ENCODE results near the gene ZNF668. TPM values are rescaled to one million over a fixed set of nuclear protein-coding genes. Genes with fewer than 3 reads are reported as not detected.

ZNF668 gene
- total RNA-seq, 4 donors from 2014 or later, result 7.9 to 17.9 (median 10.2) TPM

DNA sequence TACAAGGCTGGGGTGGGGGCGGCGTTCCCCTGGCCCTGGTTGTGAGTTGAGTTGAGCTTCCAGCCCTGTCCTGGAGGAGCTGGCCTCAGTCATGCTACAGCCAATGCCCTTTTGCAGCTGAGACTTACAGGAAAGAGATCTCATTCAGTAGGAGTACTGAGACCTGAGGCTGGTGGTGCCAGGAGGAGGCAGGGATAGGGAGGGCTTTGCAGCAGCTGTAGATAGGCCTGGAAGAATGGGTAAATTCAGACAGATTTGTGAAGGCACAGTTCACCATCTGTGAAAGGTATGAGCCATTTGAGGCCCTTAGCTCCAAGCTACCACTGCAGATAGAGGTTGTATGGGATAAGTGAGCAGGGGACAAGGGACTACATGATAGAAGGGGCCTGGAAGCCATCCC is 35.0 kb downstream of the ZNF668 start:
- Histone ChIP-seq H3K27me3 (no peaks in the 10 kb centered on the region), H3K27ac (no peak overlapping the region), H3K4me1 (peaks cover 5 to 15% (median 9%) of the 10 kb centered on the region in 4 donors), H3K4me3 (no peak overlapping the region), H3K36me3 (peaks cover 0 to 20% (median 8%) of the 10 kb centered on the region in 4 donors), H3K9me3 (no peaks in the 10 kb centered on the region)
- in situ Hi-C loops (cut with MboI; ENCODE audit: low pct_ligation_motif_present in 1 of 4, low pct_unique_long_range_greater_than_20kb in 1 of 4, low sequenced_read_pairs in 3 of 4) (no loop called here), intact Hi-C loops (cut with DNase I; ENCODE audit: low total_unique reads) (no loop called here)
- TF ChIP-seq POLR2A (IDR thresholded peaks at IDR 0.05) (no peak), POLR2AphosphoS5 (IDR thresholded peaks at IDR 0.05) (no peak), EP300 (IDR thresholded peaks at IDR 0.05; ENCODE audit: low read depth) (no peak)
- TF ChIP-seq, protein P1, sequence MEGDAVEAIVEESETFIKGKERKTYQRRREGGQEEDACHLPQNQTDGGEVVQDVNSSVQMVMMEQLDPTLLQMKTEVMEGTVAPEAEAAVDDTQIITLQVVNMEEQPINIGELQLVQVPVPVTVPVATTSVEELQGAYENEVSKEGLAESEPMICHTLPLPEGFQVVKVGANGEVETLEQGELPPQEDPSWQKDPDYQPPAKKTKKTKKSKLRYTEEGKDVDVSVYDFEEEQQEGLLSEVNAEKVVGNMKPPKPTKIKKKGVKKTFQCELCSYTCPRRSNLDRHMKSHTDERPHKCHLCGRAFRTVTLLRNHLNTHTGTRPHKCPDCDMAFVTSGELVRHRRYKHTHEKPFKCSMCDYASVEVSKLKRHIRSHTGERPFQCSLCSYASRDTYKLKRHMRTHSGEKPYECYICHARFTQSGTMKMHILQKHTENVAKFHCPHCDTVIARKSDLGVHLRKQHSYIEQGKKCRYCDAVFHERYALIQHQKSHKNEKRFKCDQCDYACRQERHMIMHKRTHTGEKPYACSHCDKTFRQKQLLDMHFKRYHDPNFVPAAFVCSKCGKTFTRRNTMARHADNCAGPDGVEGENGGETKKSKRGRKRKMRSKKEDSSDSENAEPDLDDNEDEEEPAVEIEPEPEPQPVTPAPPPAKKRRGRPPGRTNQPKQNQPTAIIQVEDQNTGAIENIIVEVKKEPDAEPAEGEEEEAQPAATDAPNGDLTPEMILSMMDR (IDR thresholded peaks at IDR 0.05), result no peak
- WGBS, 2 donors (ENCODE audit: low coverage in 1 of 2), result 100% methylated on average over 2 of the region's 2 CpGs; no CpG with 5 or more reads in 1 of the 2 donors
- DNase-seq, result no peak

DNA sequence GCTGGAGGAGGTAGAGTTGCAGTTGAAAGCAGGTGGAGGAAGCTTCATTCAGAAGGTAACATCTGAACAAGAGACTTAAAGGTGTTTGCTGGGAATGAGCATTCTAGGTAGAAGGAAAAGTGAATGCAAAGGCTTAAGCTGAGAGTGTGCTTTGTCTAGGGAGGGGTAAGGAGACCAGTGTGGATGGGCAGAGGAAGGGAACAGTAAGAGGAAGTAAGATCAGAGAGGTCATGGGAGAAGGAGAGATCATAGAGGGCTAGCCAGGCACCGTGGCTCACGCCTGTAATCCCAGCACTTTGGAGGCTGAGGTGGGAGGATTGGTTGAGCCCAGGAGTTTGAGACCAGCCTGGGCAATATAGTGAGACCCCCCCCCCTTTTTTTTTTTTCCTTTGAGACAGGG is 37.3 kb downstream of the ZNF668 start:
- in situ Hi-C loops (cut with MboI; ENCODE audit: low pct_ligation_motif_present in 1 of 4, low pct_unique_long_range_greater_than_20kb in 1 of 4, low sequenced_read_pairs in 3 of 4) (no loop called here), intact Hi-C loops (cut with DNase I; ENCODE audit: low total_unique reads) (no loop called here)
- Histone ChIP-seq H3K4me3 (no peak overlapping the region), H3K27ac (no peak overlapping the region), H3K36me3 (peaks cover 0 to 20% (median 8%) of the 10 kb centered on the region in 4 donors), H3K27me3 (no peaks in the 10 kb centered on the region), H3K9me3 (no peaks in the 10 kb centered on the region), H3K4me1 (peaks cover 5 to 22% (median 15%) of the 10 kb centered on the region in 4 donors)
- WGBS, 2 donors (ENCODE audit: low coverage in 1 of 2), result 56 to 80% methylated on average over 2 of the region's 2 CpGs
- no peak for DNase-seq
- no peak for TF ChIP-seq POLR2A (IDR thresholded peaks at IDR 0.05)
- TF ChIP-seq POLR2AphosphoS5 (IDR thresholded peaks at IDR 0.05), result no peak
- TF ChIP-seq EP300 (IDR thresholded peaks at IDR 0.05; ENCODE audit: low read depth), result no peak
- TF ChIP-seq, protein P1 (IDR thresholded peaks at IDR 0.05), result no peak

DNA sequence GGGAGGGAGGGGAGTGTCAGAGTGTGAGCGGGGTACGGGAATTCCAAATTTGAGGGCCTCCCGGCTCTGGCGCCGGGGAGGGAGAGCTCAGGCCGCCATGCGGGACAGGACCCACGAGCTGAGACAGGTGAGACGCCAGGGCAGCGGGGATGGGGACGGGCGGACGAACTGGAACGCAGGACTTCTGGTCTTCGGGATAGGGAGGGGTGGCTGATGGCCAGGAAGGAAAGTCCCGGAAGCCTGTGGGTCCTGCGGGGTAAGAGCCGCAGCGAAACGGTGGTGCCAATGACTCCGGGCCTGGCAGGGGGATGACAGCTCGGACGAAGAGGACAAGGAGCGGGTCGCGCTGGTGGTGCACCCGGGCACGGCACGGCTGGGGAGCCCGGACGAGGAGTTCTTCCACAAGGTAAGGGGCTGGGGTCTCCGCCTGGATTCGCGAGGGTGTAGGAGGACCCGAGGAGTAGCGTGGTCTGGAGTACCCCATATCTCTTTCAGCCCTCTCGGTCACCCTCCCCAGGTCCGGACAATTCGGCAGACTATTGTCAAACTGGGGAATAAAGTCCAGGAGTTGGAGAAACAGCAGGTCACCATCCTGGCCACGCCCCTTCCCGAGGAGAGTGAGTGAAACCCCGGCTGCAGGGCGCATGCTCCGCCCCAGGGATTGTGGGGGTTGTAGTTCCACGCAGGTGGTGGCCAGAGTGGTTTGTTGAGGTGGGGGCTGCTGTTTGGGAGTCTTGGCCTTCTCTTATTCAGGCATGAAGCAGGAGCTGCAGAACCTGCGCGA is 40.1 kb downstream of the ZNF668 start:
- peak; percentile 62 for TF ChIP-seq POLR2A (IDR thresholded peaks at IDR 0.05)
- TF ChIP-seq, protein P1 (IDR thresholded peaks at IDR 0.05), result no peak
- TF ChIP-seq EP300 (IDR thresholded peaks at IDR 0.05; ENCODE audit: low read depth), result no peak
- peak; percentile 63 to 83 (median 78) for TF ChIP-seq POLR2AphosphoS5 (IDR thresholded peaks at IDR 0.05)
- peak; percentile 94 for DNase-seq
- Histone ChIP-seq H3K27me3 (no peaks in the 10 kb centered on the region), H3K4me3 (peak overlapping the region; percentile 59 to 85 (median 82)), H3K4me1 (peaks cover 5 to 22% (median 15%) of the 10 kb centered on the region in 4 donors), H3K36me3 (peaks cover 0 to 6% (median 2%) of the 10 kb centered on the region in 4 donors), H3K27ac (peak overlapping the region; percentile 90 to 94 (median 91)), H3K9me3 (no peaks in the 10 kb centered on the region)
- intact Hi-C loops (cut with DNase I; ENCODE audit: low total_unique reads) (no loop called here), in situ Hi-C loops (cut with MboI; ENCODE audit: low pct_ligation_motif_present in 1 of 4, low pct_unique_long_range_greater_than_20kb in 1 of 4, low sequenced_read_pairs in 3 of 4) (no loop called here)
- WGBS, 2 donors (ENCODE audit: low coverage in 1 of 2), result 0 to 1% methylated on average over 2 to 47 of the region's 47 CpGs

DNA sequence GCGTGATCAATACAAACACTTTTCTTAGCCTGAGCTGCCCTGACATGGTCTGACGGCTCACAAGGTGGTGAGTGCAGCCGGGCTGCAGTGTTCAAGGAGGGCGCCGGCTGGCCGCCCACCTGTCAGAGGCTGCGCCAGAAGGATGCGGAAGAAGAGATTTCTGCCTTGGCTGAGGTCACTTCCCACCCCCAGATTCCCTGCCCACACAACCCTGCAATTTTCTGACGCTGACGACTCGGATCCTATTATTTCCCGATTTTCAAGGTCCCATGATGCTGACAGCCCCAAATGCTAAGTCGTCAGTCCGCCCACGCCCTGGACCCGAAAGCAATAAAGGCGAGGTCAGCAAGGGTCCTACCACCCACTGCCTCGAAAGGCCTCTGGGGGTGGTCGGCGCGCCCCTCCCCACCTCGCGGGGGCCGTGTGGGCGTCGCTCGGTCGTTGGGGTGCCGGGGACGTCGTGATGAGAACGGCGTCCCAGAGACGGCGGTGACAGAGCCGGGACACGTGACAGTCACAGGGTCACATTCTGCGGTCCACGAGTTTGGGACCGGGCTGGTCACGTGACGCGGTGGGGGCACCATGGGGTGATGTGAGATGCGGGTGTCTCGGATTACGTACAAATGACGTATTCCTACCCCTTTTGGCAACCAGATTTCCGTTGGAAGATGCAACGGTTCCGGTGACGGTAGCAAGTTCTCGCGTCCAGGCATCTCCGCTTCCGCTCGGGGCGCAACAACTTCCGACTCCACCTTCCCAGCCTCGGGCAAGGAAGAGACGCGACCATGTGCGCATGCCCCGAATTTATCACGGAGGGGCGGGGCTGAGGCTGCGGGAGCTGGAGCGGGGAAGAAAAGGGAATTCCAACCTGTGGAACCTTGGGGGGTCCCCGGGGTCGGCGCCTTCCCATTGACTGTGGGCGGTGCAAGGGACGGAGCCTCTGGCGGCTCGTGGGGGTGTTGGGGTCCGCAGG is 41.0 kb downstream of the ZNF668 start, which contains the start of gene STX4:
Gene STX4, plus strand, starts transcription at position 823 of the 973 bp plus-strand sequence. CDS start 248 bp downstream, outside the sequence.
- peak; percentile 99 for DNase-seq
- TF ChIP-seq POLR2AphosphoS5 (IDR thresholded peaks at IDR 0.05) (peak in 2 of 3 donors; percentile 76 to 81), EP300 (IDR thresholded peaks at IDR 0.05; ENCODE audit: low read depth) (no peak), POLR2A (IDR thresholded peaks at IDR 0.05) (peak; percentile 30)
- TF ChIP-seq, protein P1 (IDR thresholded peaks at IDR 0.05), result no peak
- peak within 1 kb of the TSS; percentile 90 to 94 (median 91) for H3K27ac ChIP-seq
- no peaks in the 10 kb centered on the region for H3K27me3 ChIP-seq
- intact Hi-C loops (cut with DNase I; ENCODE audit: low total_unique reads) (no loop called here), in situ Hi-C loops (cut with MboI; ENCODE audit: low pct_ligation_motif_present in 1 of 4, low pct_unique_long_range_greater_than_20kb in 1 of 4, low sequenced_read_pairs in 3 of 4) (no loop called here)
- peak within 1 kb of the TSS; percentile 82 to 86 (median 84) for H3K4me3 ChIP-seq
- no peaks in the 10 kb centered on the region for H3K9me3 ChIP-seq
- WGBS, 2 donors (ENCODE audit: low coverage in 1 of 2), result 0% methylated on average over 16 to 66 of the region's 75 CpGs
- peaks cover 0 to 2% (median 0%) of the 10 kb centered on the region in 4 donors for H3K36me3 ChIP-seq
- peaks cover 5 to 22% (median 15%) of the 10 kb centered on the region in 4 donors for H3K4me1 ChIP-seq
